Measurements from ENCODE around the gene FNDC3B.

- TF ChIP-seq, protein P1, sequence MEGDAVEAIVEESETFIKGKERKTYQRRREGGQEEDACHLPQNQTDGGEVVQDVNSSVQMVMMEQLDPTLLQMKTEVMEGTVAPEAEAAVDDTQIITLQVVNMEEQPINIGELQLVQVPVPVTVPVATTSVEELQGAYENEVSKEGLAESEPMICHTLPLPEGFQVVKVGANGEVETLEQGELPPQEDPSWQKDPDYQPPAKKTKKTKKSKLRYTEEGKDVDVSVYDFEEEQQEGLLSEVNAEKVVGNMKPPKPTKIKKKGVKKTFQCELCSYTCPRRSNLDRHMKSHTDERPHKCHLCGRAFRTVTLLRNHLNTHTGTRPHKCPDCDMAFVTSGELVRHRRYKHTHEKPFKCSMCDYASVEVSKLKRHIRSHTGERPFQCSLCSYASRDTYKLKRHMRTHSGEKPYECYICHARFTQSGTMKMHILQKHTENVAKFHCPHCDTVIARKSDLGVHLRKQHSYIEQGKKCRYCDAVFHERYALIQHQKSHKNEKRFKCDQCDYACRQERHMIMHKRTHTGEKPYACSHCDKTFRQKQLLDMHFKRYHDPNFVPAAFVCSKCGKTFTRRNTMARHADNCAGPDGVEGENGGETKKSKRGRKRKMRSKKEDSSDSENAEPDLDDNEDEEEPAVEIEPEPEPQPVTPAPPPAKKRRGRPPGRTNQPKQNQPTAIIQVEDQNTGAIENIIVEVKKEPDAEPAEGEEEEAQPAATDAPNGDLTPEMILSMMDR (tag by site-specific recombination; IDR thresholded peaks at IDR 0.05) = no peak
- TF ChIP-seq YY2 (tag by site-specific recombination; IDR thresholded peaks at IDR 0.05) = no peak
These were observed 91.3 kb downstream of the FNDC3B start for GRCh38 chr3:172130717-172131050.
